ENCODE data around the gene KRT78.

DNA sequence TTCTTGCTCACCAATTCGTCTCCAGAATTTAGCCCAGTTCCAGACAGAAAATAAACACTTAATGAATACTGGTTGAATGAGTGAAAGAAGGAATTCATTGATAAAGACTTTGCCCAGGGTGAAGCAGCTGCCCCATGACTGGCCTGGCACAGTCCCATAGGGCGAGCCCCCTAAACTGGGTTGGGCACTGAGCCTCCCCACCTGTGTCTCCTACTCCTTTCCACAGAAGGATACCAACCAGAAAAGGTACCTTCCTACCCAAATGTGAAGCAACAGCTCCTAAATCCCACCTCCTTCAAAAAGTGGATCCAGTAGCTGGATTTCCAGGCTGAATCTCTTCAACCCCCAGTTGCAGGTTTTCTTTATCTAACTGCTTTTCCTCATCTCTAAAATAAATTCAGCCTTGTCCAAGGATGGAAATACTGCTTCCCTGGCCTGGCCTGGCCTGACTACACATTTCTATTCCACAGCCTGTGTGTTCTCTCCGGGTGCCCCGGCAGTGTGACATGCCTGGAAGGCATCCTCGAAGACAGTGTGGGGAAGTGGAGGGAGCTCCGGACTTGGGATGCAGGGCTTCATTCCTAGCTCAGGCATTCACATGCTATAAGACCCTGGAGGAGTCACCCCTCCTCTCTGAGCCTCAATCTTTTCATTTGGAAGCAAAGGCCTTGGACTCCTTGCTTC, 60.5 kb downstream of the KRT78 start:
- TF ChIP-seq, protein P1, sequence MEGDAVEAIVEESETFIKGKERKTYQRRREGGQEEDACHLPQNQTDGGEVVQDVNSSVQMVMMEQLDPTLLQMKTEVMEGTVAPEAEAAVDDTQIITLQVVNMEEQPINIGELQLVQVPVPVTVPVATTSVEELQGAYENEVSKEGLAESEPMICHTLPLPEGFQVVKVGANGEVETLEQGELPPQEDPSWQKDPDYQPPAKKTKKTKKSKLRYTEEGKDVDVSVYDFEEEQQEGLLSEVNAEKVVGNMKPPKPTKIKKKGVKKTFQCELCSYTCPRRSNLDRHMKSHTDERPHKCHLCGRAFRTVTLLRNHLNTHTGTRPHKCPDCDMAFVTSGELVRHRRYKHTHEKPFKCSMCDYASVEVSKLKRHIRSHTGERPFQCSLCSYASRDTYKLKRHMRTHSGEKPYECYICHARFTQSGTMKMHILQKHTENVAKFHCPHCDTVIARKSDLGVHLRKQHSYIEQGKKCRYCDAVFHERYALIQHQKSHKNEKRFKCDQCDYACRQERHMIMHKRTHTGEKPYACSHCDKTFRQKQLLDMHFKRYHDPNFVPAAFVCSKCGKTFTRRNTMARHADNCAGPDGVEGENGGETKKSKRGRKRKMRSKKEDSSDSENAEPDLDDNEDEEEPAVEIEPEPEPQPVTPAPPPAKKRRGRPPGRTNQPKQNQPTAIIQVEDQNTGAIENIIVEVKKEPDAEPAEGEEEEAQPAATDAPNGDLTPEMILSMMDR (conservative IDR thresholded peaks at IDR 0.05; ENCODE audit: low read length), result no peak
- TF ChIP-seq EZH2phosphoT487 (IDR thresholded peaks at IDR 0.05; ENCODE audit: borderline replicate concordance), result no peak
